ENCODE results near the gene S1PR3. TPM values are rescaled to one million over a fixed set of nuclear protein-coding genes. Genes with fewer than 3 reads are reported as not detected.

S1PR3 gene
- total RNA-seq, 1 donor from 2014 or later: not detected

DNA sequence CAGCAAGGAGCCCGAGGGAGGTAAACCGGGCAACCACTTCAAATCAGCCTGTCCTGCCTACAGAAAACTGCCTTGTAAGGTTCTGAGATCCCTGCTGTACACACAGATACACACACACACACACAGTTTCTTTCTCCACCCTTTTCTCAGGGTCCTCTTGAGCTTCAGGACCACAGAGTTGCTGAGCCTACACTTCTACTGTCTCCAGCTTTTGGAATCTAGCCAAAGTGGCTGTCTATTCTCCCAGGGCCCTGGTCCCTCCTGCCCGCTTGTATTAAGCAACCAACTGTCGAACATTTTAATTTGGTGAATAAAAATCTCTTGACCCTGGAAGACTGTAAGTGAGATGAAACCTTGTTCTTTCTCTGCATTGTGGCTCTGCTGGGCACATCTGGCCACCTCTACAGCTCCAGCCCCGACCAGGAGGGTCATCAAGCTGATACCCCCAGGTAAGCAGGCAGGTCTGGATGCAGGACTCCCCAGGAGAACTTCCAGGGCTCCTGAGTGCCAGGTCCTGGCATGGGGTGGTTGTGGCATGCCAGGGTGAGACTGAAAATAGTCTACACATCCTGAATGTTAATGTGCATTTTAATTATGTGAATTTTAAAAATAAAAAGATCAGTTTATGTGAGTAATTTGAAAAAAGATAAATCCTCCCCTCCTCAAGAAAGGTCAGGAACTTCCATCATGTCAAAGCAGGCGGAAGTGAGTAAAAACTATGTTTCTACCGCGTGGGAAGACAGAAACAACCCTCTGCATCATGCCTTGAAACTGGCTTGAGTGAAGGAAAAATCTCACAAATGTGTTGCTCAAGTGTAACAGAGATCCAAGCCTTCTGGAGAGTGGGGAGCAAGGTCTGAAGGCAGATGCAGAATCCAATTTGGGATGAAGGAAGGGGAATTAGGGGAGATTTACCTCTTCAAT lies 15.0 kb upstream of the S1PR3 start:
- Mint-ChIP-seq H3K4me3 (no peak overlapping the region), H3K9me3 (no peaks in the 10 kb centered on the region)
- ATAC-seq (ENCODE audit: low read depth): no peak

DNA sequence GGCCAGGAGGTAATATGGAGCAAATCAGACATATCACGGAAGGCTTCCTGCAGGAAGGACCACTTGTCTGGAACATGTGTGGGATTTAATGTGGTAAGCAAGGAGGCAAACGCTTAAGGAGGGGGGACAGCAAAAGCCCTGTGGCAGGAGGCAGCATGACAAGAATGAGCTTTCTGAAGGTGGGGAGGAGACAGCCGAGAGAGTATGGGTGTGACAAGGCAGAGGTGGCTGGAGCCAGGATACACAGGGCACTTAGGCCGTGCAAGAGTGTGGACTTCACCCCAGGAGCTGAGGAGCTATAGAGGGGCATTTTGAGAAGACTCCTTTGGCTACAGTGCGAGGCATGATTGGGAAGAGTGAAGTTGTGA lies 14.4 kb upstream of the S1PR3 start:
- Mint-ChIP-seq H3K36me3 (ENCODE audit: low read depth) (no peaks in the 10 kb centered on the region), H3K4me1 (no peaks in the 10 kb centered on the region), H3K27ac (no peak overlapping the region), H3K27me3 (peaks cover 5% of the 10 kb centered on the region), H3K4me3 (no peak overlapping the region), H3K9me3 (no peaks in the 10 kb centered on the region)
- CTCF ChIA-PET: no interaction called here
- intact Hi-C loops (cut with micrococcal nuclease): no loop called here
- TF ChIP-seq, protein P1, sequence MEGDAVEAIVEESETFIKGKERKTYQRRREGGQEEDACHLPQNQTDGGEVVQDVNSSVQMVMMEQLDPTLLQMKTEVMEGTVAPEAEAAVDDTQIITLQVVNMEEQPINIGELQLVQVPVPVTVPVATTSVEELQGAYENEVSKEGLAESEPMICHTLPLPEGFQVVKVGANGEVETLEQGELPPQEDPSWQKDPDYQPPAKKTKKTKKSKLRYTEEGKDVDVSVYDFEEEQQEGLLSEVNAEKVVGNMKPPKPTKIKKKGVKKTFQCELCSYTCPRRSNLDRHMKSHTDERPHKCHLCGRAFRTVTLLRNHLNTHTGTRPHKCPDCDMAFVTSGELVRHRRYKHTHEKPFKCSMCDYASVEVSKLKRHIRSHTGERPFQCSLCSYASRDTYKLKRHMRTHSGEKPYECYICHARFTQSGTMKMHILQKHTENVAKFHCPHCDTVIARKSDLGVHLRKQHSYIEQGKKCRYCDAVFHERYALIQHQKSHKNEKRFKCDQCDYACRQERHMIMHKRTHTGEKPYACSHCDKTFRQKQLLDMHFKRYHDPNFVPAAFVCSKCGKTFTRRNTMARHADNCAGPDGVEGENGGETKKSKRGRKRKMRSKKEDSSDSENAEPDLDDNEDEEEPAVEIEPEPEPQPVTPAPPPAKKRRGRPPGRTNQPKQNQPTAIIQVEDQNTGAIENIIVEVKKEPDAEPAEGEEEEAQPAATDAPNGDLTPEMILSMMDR (IDR thresholded peaks at IDR 0.05): no peak
- POLR2A ChIA-PET: no interaction called here
- DNase-seq: no peak
- ATAC-seq (ENCODE audit: low read depth): no peak

More for the DNA sequence above, 15.0 kb upstream of the S1PR3 start:
- peaks cover 5% of the 10 kb centered on the region for H3K27me3 Mint-ChIP-seq
- no peak for DNase-seq
- intact Hi-C loops (cut with micrococcal nuclease): no loop called here
- CTCF ChIA-PET: no interaction called here
- no peak overlapping the region for H3K27ac Mint-ChIP-seq
- no peaks in the 10 kb centered on the region for H3K36me3 Mint-ChIP-seq (ENCODE audit: low read depth)
- TF ChIP-seq, protein P1 (IDR thresholded peaks at IDR 0.05): no peak
- no peaks in the 10 kb centered on the region for H3K4me1 Mint-ChIP-seq
- POLR2A ChIA-PET: no interaction called here

DNA sequence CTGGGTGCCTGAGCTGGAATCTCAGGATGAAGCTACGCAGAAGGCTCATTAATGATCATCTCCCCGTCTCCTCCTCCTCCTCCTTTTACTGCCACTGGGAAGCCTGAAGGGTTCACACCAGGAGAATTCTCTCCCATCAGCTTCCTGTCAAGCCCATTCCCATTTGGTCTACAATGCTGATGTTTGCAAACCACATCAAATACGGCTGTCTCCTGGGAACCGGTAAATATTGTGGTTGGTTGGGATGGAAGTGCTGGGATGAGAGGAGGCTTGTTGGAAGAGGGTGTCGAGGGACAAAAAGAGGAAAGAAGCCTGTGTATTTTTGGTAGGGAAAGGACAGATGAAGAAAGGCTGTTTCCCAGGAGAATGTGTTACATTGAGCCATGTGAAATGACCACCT lies 13.2 kb upstream of the S1PR3 start:
- TF ChIP-seq, protein P1 (IDR thresholded peaks at IDR 0.05): no peak
- POLR2A ChIA-PET: no interaction called here
- no peak for ATAC-seq (ENCODE audit: low read depth)
- H3K4me1 Mint-ChIP-seq: no peaks in the 10 kb centered on the region
- DNase-seq: no peak
- CTCF ChIA-PET: no interaction called here
- H3K27ac Mint-ChIP-seq: no peak overlapping the region
- no peaks in the 10 kb centered on the region for H3K9me3 Mint-ChIP-seq
- H3K36me3 Mint-ChIP-seq (ENCODE audit: low read depth): no peaks in the 10 kb centered on the region
- no peak overlapping the region for H3K4me3 Mint-ChIP-seq
- peaks cover 5% of the 10 kb centered on the region for H3K27me3 Mint-ChIP-seq
- intact Hi-C loops (cut with micrococcal nuclease): no loop called here

DNA sequence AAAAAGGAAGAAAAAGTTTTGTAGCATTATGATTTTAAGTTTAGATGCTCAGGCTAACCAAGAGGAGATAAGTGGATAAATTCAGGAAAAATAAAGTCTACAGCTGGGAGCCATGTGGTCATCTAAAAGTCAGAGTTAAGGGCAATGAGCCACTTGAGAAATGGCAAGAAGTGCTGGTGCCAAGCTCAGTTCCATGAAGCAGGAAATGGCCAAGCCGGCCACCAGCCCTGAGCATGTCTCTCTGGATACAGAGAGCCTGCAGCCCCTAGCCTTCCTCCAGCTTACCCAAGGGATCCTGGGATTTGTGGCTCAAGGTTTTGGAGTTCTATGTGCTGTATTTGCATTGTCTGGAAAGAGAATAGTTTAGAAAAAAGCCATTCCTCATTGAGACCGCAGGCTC lies 12.2 kb upstream of the S1PR3 start:
- H3K27me3 Mint-ChIP-seq: peaks cover 8% of the 10 kb centered on the region
- ATAC-seq (ENCODE audit: low read depth): no peak
- CTCF ChIA-PET: no interaction called here
- intact Hi-C loops (cut with micrococcal nuclease): no loop called here
- H3K4me3 Mint-ChIP-seq: no peak overlapping the region
- H3K27ac Mint-ChIP-seq: no peak overlapping the region
- no peaks in the 10 kb centered on the region for H3K36me3 Mint-ChIP-seq (ENCODE audit: low read depth)
- no peak for DNase-seq
- no peaks in the 10 kb centered on the region for H3K4me1 Mint-ChIP-seq
- POLR2A ChIA-PET: no interaction called here
- no peaks in the 10 kb centered on the region for H3K9me3 Mint-ChIP-seq
- TF ChIP-seq, protein P1 (IDR thresholded peaks at IDR 0.05): no peak

DNA sequence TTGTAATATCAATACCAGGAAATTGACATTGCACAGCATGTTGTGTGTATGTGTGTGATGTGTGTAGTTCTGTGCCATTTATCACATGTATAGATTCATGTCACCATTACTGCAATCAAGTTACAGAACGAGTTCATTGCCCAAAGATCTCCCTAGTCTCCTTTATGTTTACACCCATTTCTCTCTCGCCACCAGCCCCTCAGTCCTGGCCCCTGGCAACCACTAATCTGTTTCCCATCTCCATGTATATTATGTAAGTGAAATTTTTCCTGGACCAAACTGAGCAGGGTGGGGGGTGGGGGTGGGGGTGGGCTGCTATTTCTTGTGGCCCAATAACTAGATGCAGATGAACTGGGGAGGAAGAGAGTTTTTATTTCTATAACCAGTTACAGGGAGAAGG lies 11.5 kb upstream of the S1PR3 start:
- H3K4me1 Mint-ChIP-seq: no peaks in the 10 kb centered on the region
- ChIA-PET POLR2A (no interaction called here), CTCF (no interaction called here)
- ATAC-seq (ENCODE audit: low read depth) (no peak), DNase-seq (no peak)
- peaks cover 8% of the 10 kb centered on the region for H3K27me3 Mint-ChIP-seq
- H3K4me3 Mint-ChIP-seq: no peak overlapping the region
- TF ChIP-seq, protein P1 (IDR thresholded peaks at IDR 0.05): no peak
- no peaks in the 10 kb centered on the region for H3K36me3 Mint-ChIP-seq (ENCODE audit: low read depth)
- intact Hi-C loops (cut with micrococcal nuclease): no loop called here
- no peaks in the 10 kb centered on the region for H3K9me3 Mint-ChIP-seq
- H3K27ac Mint-ChIP-seq: no peak overlapping the region
